GM20000 (cell line): ENCODE results near the gene MOCS1.
A peak's percentile ranks its signal among the peaks of the same experiment; 100 is the strongest.

Experiments used
- DNase-seq: peaks from one replicate; pipeline ENCODE4 v3.0.0; 2012; ENCODE audit warnings: low spot score
- CTCF ChIP-seq: IDR thresholded peaks from 2 replicates; pipeline ENCODE4 v1.5.1; 2012; ENCODE audit warnings: mild to moderate bottlenecking, control low read depth; ENCODE audit errors: extremely low read depth, missing control alignments

Gene MOCS1

DNA sequence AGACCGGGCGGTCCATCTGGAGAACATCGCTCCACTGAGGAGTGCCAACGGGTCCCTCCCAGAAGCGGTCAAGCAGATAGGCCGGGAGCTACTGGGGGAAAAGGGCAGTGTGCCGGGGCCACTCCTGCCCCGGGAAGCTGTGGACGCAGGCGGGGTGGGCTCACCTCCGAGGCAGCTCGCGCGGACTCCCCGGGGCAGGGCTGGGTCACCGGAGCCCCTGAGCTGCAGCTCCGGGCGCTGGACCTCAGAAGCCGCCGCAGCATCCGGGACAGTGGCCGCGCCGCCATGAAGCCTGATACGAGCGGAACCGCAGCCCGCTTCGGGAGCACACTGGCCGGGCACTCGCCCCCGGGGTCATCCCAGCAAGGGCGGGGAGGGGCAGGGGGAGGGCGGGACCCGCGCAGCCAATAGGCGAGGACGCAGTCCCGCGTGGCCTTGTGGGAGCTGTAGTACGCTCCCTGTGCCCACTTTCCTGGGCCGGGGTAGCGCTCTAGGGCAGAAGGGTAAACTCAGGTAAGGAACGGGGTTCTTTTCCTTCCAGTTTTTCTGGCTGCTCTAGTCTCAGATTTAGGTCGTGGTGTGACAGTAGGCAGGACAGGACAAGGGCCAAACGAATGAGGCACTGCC, at the start of gene MOCS1:
Gene MOCS1, minus strand, starts transcription at position 332 of the 627 bp plus-strand sequence. Its CDS starts 45 bp downstream, at position 287.
- TF ChIP-seq CTCF = no peak
- DNase-seq = peak; percentile 45

- TF ChIP-seq CTCF = no peak
- DNase-seq = no peak
Measured at GRCh38 chr6:39984051-39984450, 49.8 kb upstream of the MOCS1 start.

- DNase-seq = no peak
- no peak for TF ChIP-seq CTCF
Measured at GRCh38 chr6:39983193-39983592, 48.9 kb upstream of the MOCS1 start.

GRCh38 chr6:39982720-39983119, 48.5 kb upstream of the MOCS1 start:
- no peak for TF ChIP-seq CTCF
- no peak for DNase-seq

- DNase-seq = peak; percentile 31
Measured at GRCh38 chr6:39980839-39981580, 46.7 kb upstream of the MOCS1 start.

DNA sequence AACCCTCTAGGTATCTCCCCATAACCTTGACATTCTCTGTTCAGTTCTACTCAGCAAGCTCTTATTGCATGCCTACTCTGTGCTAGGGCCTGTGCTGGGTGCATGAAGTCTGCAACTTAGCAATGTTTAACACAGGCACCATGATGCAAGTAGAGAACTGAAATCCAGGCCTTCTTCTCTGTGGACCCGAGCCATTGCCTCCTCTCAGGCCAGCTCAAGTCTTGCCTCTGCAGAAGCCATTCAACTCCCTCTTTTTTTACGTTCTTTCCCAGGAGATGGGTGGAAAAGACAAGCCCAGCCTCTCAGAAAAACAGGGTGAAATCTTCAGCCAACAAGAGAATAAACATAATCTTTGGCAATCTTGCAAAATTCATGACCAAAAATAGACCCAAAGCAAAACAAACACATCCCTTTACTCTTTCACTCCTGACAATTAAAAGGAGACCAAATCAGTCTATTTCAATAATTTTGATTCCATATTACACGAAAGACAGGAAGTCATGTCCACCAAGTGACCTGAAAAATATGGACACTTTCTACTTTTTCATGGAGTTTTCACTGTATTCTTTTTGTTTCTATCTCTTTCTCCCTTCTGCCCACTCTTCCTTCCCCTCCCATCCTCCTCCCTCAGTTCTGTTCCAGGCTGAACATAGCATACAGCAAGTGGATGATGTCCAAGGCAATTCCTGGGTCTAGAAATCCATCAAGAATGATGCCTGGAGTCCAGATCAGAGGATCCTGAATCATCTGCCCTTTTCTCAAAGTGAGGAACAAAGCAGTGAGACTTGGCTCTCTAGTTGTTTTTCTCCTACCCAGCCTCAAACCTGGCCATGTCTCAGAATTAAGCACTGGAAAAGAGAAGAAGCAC, 45.4 kb upstream of the MOCS1 start:
- no peak for DNase-seq
- no peak for TF ChIP-seq CTCF

More at GRCh38 chr6:39980839-39981580, 46.7 kb upstream of the MOCS1 start:
- no peak for TF ChIP-seq CTCF

GRCh38 chr6:39978240-39978639, 44.0 kb upstream of the MOCS1 start:
- no peak for DNase-seq
- no peak for TF ChIP-seq CTCF
